Hematopoietic multipotent progenitor cell treated with erythropoietin and hydrocortisone succinate and interleukin-3 and kit ligand, for 8 days (in vitro differentiated cells): ENCODE measurements around the gene ATG4D.

Experiments used
- DNase-seq: peaks from one replicate; pipeline ENCODE4 v3.0.0-alpha.2; 2015

Gene ATG4D

GRCh38 chr19:10582091-10582490 is 38.4 kb downstream of the ATG4D start:
- DNase-seq = no peak

- no peak for DNase-seq
Measured at GRCh38 chr19:10583036-10583776, 39.5 kb downstream of the ATG4D start.

GRCh38 chr19:10586396-10586795 is 42.7 kb downstream of the ATG4D start:
- DNase-seq = no peak

- no peak for DNase-seq
Measured at GRCh38 chr19:10587022-10587838, 43.5 kb downstream of the ATG4D start, which contains the start of gene AP1M2. Gene AP1M2, minus strand, starts transcription at chr19:10587312. Its CDS starts 81 bp downstream, at chr19:10587231.

GRCh38 chr19:10587839-10588150 is 44.1 kb downstream of the ATG4D start:
- DNase-seq = no peak

- no peak for DNase-seq
Measured at GRCh38 chr19:10593148-10593547, 49.4 kb downstream of the ATG4D start.

- no peak for DNase-seq
Measured at GRCh38 chr19:10593820-10594637, 50.3 kb downstream of the ATG4D start.

GRCh38 chr19:10600149-10600548 is 56.4 kb downstream of the ATG4D start:
- no peak for DNase-seq

- no peak for DNase-seq
Measured at GRCh38 chr19:10601999-10602329, 58.3 kb downstream of the ATG4D start.

GRCh38 chr19:10602330-10603083 is 58.8 kb downstream of the ATG4D start:
- DNase-seq = peak; percentile 86
